Measurements from ENCODE around the gene SPC25. TPM values are rescaled to one million over a fixed set of nuclear protein-coding genes. Genes with fewer than 3 reads are reported as not detected.

The SPC25 gene
- polyA plus RNA-seq, 1 donor from 2014 or later, result 2.7 TPM

DNA sequence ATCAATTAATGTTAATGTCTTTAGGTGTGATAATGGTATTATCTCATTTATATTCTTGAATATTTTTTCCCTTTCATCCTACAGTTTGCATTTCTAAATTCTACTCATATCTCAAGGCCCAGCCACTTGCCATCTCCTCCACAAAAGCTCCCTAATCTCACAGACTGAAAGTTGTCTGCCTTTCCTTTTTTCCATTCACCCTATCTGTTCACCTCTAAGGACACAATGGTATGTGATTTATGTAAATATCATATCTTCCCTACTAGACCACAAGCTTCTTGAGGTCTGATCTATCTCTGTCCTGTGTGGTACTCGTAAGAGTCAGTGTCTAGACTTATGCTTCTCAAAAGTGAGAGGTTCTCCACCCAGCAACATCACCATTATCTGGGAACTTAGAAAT lies 3.9 kb upstream of the SPC25 start:
- Histone ChIP-seq H3K27me3 (ENCODE audit: insufficient read depth, low read depth, low read length) (no peaks in the 10 kb centered on the region), H3K4me2 (ENCODE audit: low read length) (no peak overlapping the region), H3K79me2 (replicated peaks; ENCODE audit: insufficient read depth, low read length) (peaks cover 9% of the 10 kb centered on the region), H3F3A (ENCODE audit: insufficient read depth, low read length, poor library complexity, severe bottlenecking) (no peaks in the 10 kb centered on the region), H3K36me3 (ENCODE audit: insufficient read depth, low read length) (no peaks in the 10 kb centered on the region), H3K9me3 (ENCODE audit: low read length) (no peaks in the 10 kb centered on the region), H3K9ac (ENCODE audit: low read length) (no peak overlapping the region), H2AFZ (ENCODE audit: low read depth, low read length) (no peak overlapping the region), H3K27ac (ENCODE audit: low read length) (no peak overlapping the region), H3K9me2 (ENCODE audit: insufficient read depth, low read length) (no peaks in the 10 kb centered on the region), H4K20me1 (ENCODE audit: insufficient read depth) (no peaks in the 10 kb centered on the region), H3K4me3 (ENCODE audit: low read length) (no peak overlapping the region)
- no peak for TF ChIP-seq TAF1 (IDR thresholded peaks at IDR 0.05; ENCODE audit: low read depth)

DNA sequence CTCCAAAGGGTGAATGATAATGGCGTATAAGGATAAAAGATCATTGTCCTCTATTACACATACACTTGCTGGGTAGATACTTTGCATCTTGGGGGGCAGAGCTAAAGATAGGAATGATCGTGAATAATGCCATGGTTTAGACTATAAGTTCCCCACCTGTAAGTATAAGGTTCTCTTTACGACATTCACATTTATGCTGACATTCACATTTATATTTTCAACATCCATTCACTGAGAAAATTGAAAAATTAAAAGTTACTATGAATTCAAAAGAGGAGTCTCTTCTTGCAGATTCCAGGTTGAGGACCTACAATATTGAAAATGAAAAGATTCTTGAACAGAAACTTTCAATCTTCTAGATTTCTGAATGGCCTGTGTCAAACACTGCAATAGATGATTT lies 2.1 kb upstream of the SPC25 start:
- H3K27me3 ChIP-seq (ENCODE audit: insufficient read depth, low read depth, low read length), result no peaks in the 10 kb centered on the region
- no peaks in the 10 kb centered on the region for H3K9me3 ChIP-seq (ENCODE audit: low read length)
- H3K27ac ChIP-seq (ENCODE audit: low read length), result no peak overlapping the region
- TF ChIP-seq POLR2AphosphoS5 (IDR thresholded peaks at IDR 0.05) (no peak), TAF1 (IDR thresholded peaks at IDR 0.05; ENCODE audit: low read depth) (no peak), RAD21 (conservative IDR thresholded peaks at IDR 0.05) (no peak), EZH2 (IDR thresholded peaks at IDR 0.05; ENCODE audit: borderline replicate concordance, insufficient read depth, low read length, poor library complexity, severe bottlenecking) (no peak), EP300 (conservative IDR thresholded peaks at IDR 0.05; ENCODE audit: poor library complexity, severe bottlenecking) (no peak), MXI1 (conservative IDR thresholded peaks at IDR 0.05; ENCODE audit: poor library complexity, severe bottlenecking) (no peak), SMC3 (conservative IDR thresholded peaks at IDR 0.05; ENCODE audit: poor library complexity) (no peak)
- TF ChIP-seq, protein P1, sequence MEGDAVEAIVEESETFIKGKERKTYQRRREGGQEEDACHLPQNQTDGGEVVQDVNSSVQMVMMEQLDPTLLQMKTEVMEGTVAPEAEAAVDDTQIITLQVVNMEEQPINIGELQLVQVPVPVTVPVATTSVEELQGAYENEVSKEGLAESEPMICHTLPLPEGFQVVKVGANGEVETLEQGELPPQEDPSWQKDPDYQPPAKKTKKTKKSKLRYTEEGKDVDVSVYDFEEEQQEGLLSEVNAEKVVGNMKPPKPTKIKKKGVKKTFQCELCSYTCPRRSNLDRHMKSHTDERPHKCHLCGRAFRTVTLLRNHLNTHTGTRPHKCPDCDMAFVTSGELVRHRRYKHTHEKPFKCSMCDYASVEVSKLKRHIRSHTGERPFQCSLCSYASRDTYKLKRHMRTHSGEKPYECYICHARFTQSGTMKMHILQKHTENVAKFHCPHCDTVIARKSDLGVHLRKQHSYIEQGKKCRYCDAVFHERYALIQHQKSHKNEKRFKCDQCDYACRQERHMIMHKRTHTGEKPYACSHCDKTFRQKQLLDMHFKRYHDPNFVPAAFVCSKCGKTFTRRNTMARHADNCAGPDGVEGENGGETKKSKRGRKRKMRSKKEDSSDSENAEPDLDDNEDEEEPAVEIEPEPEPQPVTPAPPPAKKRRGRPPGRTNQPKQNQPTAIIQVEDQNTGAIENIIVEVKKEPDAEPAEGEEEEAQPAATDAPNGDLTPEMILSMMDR (IDR thresholded peaks at IDR 0.05; ENCODE audit: poor library complexity, severe bottlenecking), result no peak
- TF ChIP-seq, protein P2, sequence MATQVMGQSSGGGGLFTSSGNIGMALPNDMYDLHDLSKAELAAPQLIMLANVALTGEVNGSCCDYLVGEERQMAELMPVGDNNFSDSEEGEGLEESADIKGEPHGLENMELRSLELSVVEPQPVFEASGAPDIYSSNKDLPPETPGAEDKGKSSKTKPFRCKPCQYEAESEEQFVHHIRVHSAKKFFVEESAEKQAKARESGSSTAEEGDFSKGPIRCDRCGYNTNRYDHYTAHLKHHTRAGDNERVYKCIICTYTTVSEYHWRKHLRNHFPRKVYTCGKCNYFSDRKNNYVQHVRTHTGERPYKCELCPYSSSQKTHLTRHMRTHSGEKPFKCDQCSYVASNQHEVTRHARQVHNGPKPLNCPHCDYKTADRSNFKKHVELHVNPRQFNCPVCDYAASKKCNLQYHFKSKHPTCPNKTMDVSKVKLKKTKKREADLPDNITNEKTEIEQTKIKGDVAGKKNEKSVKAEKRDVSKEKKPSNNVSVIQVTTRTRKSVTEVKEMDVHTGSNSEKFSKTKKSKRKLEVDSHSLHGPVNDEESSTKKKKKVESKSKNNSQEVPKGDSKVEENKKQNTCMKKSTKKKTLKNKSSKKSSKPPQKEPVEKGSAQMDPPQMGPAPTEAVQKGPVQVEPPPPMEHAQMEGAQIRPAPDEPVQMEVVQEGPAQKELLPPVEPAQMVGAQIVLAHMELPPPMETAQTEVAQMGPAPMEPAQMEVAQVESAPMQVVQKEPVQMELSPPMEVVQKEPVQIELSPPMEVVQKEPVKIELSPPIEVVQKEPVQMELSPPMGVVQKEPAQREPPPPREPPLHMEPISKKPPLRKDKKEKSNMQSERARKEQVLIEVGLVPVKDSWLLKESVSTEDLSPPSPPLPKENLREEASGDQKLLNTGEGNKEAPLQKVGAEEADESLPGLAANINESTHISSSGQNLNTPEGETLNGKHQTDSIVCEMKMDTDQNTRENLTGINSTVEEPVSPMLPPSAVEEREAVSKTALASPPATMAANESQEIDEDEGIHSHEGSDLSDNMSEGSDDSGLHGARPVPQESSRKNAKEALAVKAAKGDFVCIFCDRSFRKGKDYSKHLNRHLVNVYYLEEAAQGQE (IDR thresholded peaks at IDR 0.05; ENCODE audit: borderline replicate concordance), result no peak
- no peaks in the 10 kb centered on the region for H3F3A ChIP-seq (ENCODE audit: insufficient read depth, low read length, poor library complexity, severe bottlenecking)
- H3K9ac ChIP-seq (ENCODE audit: low read length), result no peak overlapping the region
- no peaks in the 10 kb centered on the region for H3K36me3 ChIP-seq (ENCODE audit: insufficient read depth, low read length)
- no peak overlapping the region for H3K4me2 ChIP-seq (ENCODE audit: low read length)
- peaks cover 10% of the 10 kb centered on the region for H3K79me2 ChIP-seq (replicated peaks; ENCODE audit: insufficient read depth, low read length)
- no peak overlapping the region for H3K4me3 ChIP-seq (ENCODE audit: low read length)
- H4K20me1 ChIP-seq (ENCODE audit: insufficient read depth), result no peaks in the 10 kb centered on the region
- H2AFZ ChIP-seq (ENCODE audit: low read depth, low read length), result no peak overlapping the region
- no peaks in the 10 kb centered on the region for H3K9me2 ChIP-seq (ENCODE audit: insufficient read depth, low read length)

DNA sequence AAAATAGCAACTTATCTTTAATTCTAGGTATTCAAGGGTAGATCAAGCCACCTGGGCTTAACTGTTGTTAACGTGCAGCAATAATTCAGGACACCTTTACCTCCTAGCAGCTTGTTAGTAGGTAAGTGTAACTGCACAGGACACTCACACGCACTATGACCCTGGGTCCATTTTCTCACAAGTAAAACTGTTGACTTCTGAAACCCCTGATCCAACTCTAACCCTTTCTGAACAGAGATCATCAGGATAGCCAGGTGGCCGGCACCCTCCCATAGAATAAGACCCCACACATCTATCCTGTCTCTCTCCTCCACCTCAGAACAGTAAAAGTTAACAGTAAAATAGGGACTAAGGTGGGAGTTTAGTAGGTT lies 610 bp downstream of the SPC25 start:
- Histone ChIP-seq H3K27me3 (ENCODE audit: insufficient read depth, low read depth, low read length) (no peaks in the 10 kb centered on the region), H4K20me1 (ENCODE audit: insufficient read depth) (no peaks in the 10 kb centered on the region), H3K9me3 (ENCODE audit: low read length) (no peaks in the 10 kb centered on the region), H3F3A (ENCODE audit: insufficient read depth, low read length, poor library complexity, severe bottlenecking) (no peaks in the 10 kb centered on the region), H3K27ac (ENCODE audit: low read length) (no peak overlapping the region), H3K9me2 (ENCODE audit: insufficient read depth, low read length) (no peaks in the 10 kb centered on the region), H3K4me2 (ENCODE audit: low read length) (no peak overlapping the region), H2AFZ (ENCODE audit: low read depth, low read length) (no peak overlapping the region), H3K79me2 (replicated peaks; ENCODE audit: insufficient read depth, low read length) (peaks cover 10% of the 10 kb centered on the region), H3K9ac (ENCODE audit: low read length) (no peak overlapping the region), H3K4me3 (ENCODE audit: low read length) (peak overlapping the region; percentile 69), H3K36me3 (ENCODE audit: insufficient read depth, low read length) (no peaks in the 10 kb centered on the region)
- TF ChIP-seq, protein P2 (IDR thresholded peaks at IDR 0.05; ENCODE audit: borderline replicate concordance), result no peak
- TF ChIP-seq SMC3 (conservative IDR thresholded peaks at IDR 0.05; ENCODE audit: poor library complexity) (no peak), RAD21 (conservative IDR thresholded peaks at IDR 0.05) (no peak), EZH2 (IDR thresholded peaks at IDR 0.05; ENCODE audit: borderline replicate concordance, insufficient read depth, low read length, poor library complexity, severe bottlenecking) (no peak)
- TF ChIP-seq, protein P1 (IDR thresholded peaks at IDR 0.05; ENCODE audit: poor library complexity, severe bottlenecking), result no peak

Data from neural cell (in vitro differentiated cells).